HG02970 (cell line): ENCODE measurements around the gene NCF2.

Experiments used
- ATAC-seq: cut with Tn5 transposase; IDR thresholded peaks from one replicate; pipeline ENCODE4 v1.9.1; 2021; ENCODE audit warnings: mild to moderate bottlenecking, moderate library complexity, moderate number of reproducible peaks; ENCODE audit not compliant: unreplicated experiment, low FRiP score

The NCF2 gene

GRCh38 chr1:183508694-183509093 lies 81.6 kb downstream of the NCF2 start:
- ATAC-seq, result no peak

GRCh38 chr1:183506561-183506960 lies 83.7 kb downstream of the NCF2 start:
- ATAC-seq, result no peak
